ENCODE data around the gene AAMDC.
"Not testable (repeated sequence)": the region's sequence is repeated elsewhere in the genome, so short reads cannot be mapped to it uniquely, and the experiment has no call there.

AAMDC gene

GRCh38 chr11:77815459-77815858, 5.5 kb upstream of the AAMDC start:
- in situ Hi-C loops (cut with HindIII; ENCODE audit: low pct_ligation_motif_present, low pct_unique_long_range_greater_than_20kb, low sequenced_read_pairs) = no loop called here
- DNase-seq = no peak

GRCh38 chr11:77819411-77819920, 1.5 kb upstream of the AAMDC start:
- in situ Hi-C loops (cut with HindIII; ENCODE audit: low pct_ligation_motif_present, low pct_unique_long_range_greater_than_20kb, low sequenced_read_pairs) = no loop called here
- DNase-seq = peak; percentile 79

GRCh38 chr11:77819921-77820564, 901 bp upstream of the AAMDC start:
- in situ Hi-C loops (cut with HindIII; ENCODE audit: low pct_ligation_motif_present, low pct_unique_long_range_greater_than_20kb, low sequenced_read_pairs) = no loop called here
- peak; percentile 41 for DNase-seq

GRCh38 chr11:77821349-77821851, 456 bp downstream of the AAMDC start:
- in situ Hi-C loops (cut with HindIII; ENCODE audit: low pct_ligation_motif_present, low pct_unique_long_range_greater_than_20kb, low sequenced_read_pairs) = no loop called here
- DNase-seq = peak; percentile 27

- in situ Hi-C loops (cut with HindIII; ENCODE audit: low pct_ligation_motif_present, low pct_unique_long_range_greater_than_20kb, low sequenced_read_pairs); DNase-seq: not testable (repeated sequence)
Measured at GRCh38 chr11:77822126-77822525, 1.2 kb downstream of the AAMDC start.

- DNase-seq = no peak
- in situ Hi-C loops (cut with HindIII; ENCODE audit: low pct_ligation_motif_present, low pct_unique_long_range_greater_than_20kb, low sequenced_read_pairs) = no loop called here
Measured at GRCh38 chr11:77823775-77824174, 2.8 kb downstream of the AAMDC start.

- in situ Hi-C loops (cut with HindIII; ENCODE audit: low pct_ligation_motif_present, low pct_unique_long_range_greater_than_20kb, low sequenced_read_pairs) = no loop called here
- no peak for DNase-seq
Measured at GRCh38 chr11:77828926-77829325, 8.0 kb downstream of the AAMDC start.

- no peak for DNase-seq
- in situ Hi-C loops (cut with HindIII; ENCODE audit: low pct_ligation_motif_present, low pct_unique_long_range_greater_than_20kb, low sequenced_read_pairs) = no loop called here
Measured at GRCh38 chr11:77833302-77833701, 12.4 kb downstream of the AAMDC start.

GRCh38 chr11:77842441-77843121, 21.6 kb downstream of the AAMDC start:
- peak; percentile 20 for DNase-seq
- in situ Hi-C loops (cut with HindIII; ENCODE audit: low pct_ligation_motif_present, low pct_unique_long_range_greater_than_20kb, low sequenced_read_pairs) = no loop called here

GRCh38 chr11:77843700-77844099, 22.8 kb downstream of the AAMDC start:
- in situ Hi-C loops (cut with HindIII; ENCODE audit: low pct_ligation_motif_present, low pct_unique_long_range_greater_than_20kb, low sequenced_read_pairs); DNase-seq: not testable (repeated sequence)

GRCh38 chr11:77851503-77851902, 30.6 kb downstream of the AAMDC start:
- in situ Hi-C loops (cut with HindIII; ENCODE audit: low pct_ligation_motif_present, low pct_unique_long_range_greater_than_20kb, low sequenced_read_pairs) = no loop called here
- DNase-seq = no peak

- in situ Hi-C loops (cut with HindIII; ENCODE audit: low pct_ligation_motif_present, low pct_unique_long_range_greater_than_20kb, low sequenced_read_pairs) = no loop called here
- DNase-seq = no peak
Measured at GRCh38 chr11:77854838-77855237, 33.9 kb downstream of the AAMDC start.

- in situ Hi-C loops (cut with HindIII; ENCODE audit: low pct_ligation_motif_present, low pct_unique_long_range_greater_than_20kb, low sequenced_read_pairs); DNase-seq: not testable (repeated sequence)
Measured at GRCh38 chr11:77857906-77858457, 37.0 kb downstream of the AAMDC start.

- in situ Hi-C loops (cut with HindIII; ENCODE audit: low pct_ligation_motif_present, low pct_unique_long_range_greater_than_20kb, low sequenced_read_pairs); DNase-seq: not testable (repeated sequence)
Measured at GRCh38 chr11:77861444-77861843, 40.5 kb downstream of the AAMDC start.

- in situ Hi-C loops (cut with HindIII; ENCODE audit: low pct_ligation_motif_present, low pct_unique_long_range_greater_than_20kb, low sequenced_read_pairs) = no loop called here
- DNase-seq = no peak
Measured at GRCh38 chr11:77865805-77866204, 44.9 kb downstream of the AAMDC start.

- in situ Hi-C loops (cut with HindIII; ENCODE audit: low pct_ligation_motif_present, low pct_unique_long_range_greater_than_20kb, low sequenced_read_pairs) = no loop called here
- no peak for DNase-seq
Measured at GRCh38 chr11:77866336-77866735, 45.4 kb downstream of the AAMDC start.

GRCh38 chr11:77868744-77869143, 47.8 kb downstream of the AAMDC start:
- in situ Hi-C loops (cut with HindIII; ENCODE audit: low pct_ligation_motif_present, low pct_unique_long_range_greater_than_20kb, low sequenced_read_pairs) = no loop called here
- DNase-seq = no peak

GRCh38 chr11:77871855-77872254, 50.9 kb downstream of the AAMDC start:
- in situ Hi-C loops (cut with HindIII; ENCODE audit: low pct_ligation_motif_present, low pct_unique_long_range_greater_than_20kb, low sequenced_read_pairs) = no loop called here

GRCh38 chr11:77873345-77873744, 52.4 kb downstream of the AAMDC start:
- in situ Hi-C loops (cut with HindIII; ENCODE audit: low pct_ligation_motif_present, low pct_unique_long_range_greater_than_20kb, low sequenced_read_pairs) = no loop called here
- DNase-seq = no peak

More at GRCh38 chr11:77871855-77872254, 50.9 kb downstream of the AAMDC start:
- no peak for DNase-seq
